ENCODE measurements around the gene PTPN2. TPM values are rescaled to one million over a fixed set of nuclear protein-coding genes. Genes with fewer than 3 reads are reported as not detected.

Gene PTPN2
- total and polyA plus RNA-seq, 11 donors, result 7.5 to 33.1 (median 11.5) TPM

- H3K36me3 ChIP-seq, result peaks cover 0 to 75% (median 32%) of the 10 kb centered on the region in 9 donors
- DNase-seq, result no peak
- H3K9me3 ChIP-seq, result no peaks in the 10 kb centered on the region
- intact Hi-C loops (cut with DNase I), result loop anchor here in 1 of 10 donors (10.0 kb wide), 1 partner anchor 78 kb away; no protein-coding TSS in a partner anchor
- no peak for ATAC-seq
- no peaks in the 10 kb centered on the region for H3K27me3 ChIP-seq
- no peak overlapping the region for H3K27ac ChIP-seq
- WGBS, 4 donors, result 79 to 91% (median 86%) methylated on average over 2 of the region's 2 CpGs
- H3K4me3 ChIP-seq, result no peak overlapping the region
- TF ChIP-seq CTCF (IDR thresholded peaks at IDR 0.05), result no peak
- no peak for TF ChIP-seq POLR2A (IDR thresholded peaks at IDR 0.05)
- peaks cover 0 to 5% (median 0%) of the 10 kb centered on the region in 12 donors for H3K4me1 ChIP-seq
Observed at GRCh38 chr18:12816451-12816850, 67.6 kb downstream of the PTPN2 start.

GRCh38 chr18:12811191-12811950 lies 72.7 kb downstream of the PTPN2 start:
- no peak for DNase-seq
- intact Hi-C loops (cut with DNase I), result loop anchor here in 1 of 10 donors (10.0 kb wide), 1 partner anchor 83 kb away; no protein-coding TSS in a partner anchor
- Histone ChIP-seq H3K4me1 (no peaks in the 10 kb centered on the region), H3K9me3 (peaks cover 0 to 9% (median under 1%) of the 10 kb centered on the region in 12 donors), H3K27me3 (no peaks in the 10 kb centered on the region), H3K36me3 (peaks cover 0 to 77% (median 33%) of the 10 kb centered on the region in 9 donors), H3K4me3 (no peak overlapping the region), H3K27ac (no peak overlapping the region)
- WGBS, 4 donors, result 81 to 86% (median 82%) methylated on average over 6 of the region's 6 CpGs
- no peak for ATAC-seq
- TF ChIP-seq CTCF (IDR thresholded peaks at IDR 0.05), result no peak
- TF ChIP-seq POLR2A (IDR thresholded peaks at IDR 0.05), result no peak

GRCh38 chr18:12803069-12803936 lies 80.7 kb downstream of the PTPN2 start:
- TF ChIP-seq CTCF (IDR thresholded peaks at IDR 0.05), result no peak
- TF ChIP-seq POLR2A (IDR thresholded peaks at IDR 0.05), result no peak
- 94 to 99% (median 96%) methylated on average over 1 of the region's 1 CpG for WGBS, 4 donors
- ATAC-seq (no peak), DNase-seq (no peak)
- H3K4me3 ChIP-seq, result no peak overlapping the region
- intact Hi-C loops (cut with DNase I), result no loop called here
- no peaks in the 10 kb centered on the region for H3K27me3 ChIP-seq
- H3K27ac ChIP-seq, result no peak overlapping the region
- H3K4me1 ChIP-seq, result no peaks in the 10 kb centered on the region
- peaks cover 0 to 43% (median 24%) of the 10 kb centered on the region in 9 donors for H3K36me3 ChIP-seq
- H3K9me3 ChIP-seq, result peaks cover 0 to 23% (median 3%) of the 10 kb centered on the region in 12 donors

GRCh38 chr18:12802538-12802937 lies 81.5 kb downstream of the PTPN2 start:
- no peak for ATAC-seq
- intact Hi-C loops (cut with DNase I), result no loop called here
- no peak overlapping the region for H3K4me3 ChIP-seq
- H3K9me3 ChIP-seq, result peaks cover 0 to 23% (median 3%) of the 10 kb centered on the region in 12 donors
- DNase-seq, result no peak
- TF ChIP-seq CTCF (IDR thresholded peaks at IDR 0.05) (no peak), POLR2A (IDR thresholded peaks at IDR 0.05) (no peak)
- peaks cover 0 to 47% (median 31%) of the 10 kb centered on the region in 9 donors for H3K36me3 ChIP-seq
- no peaks in the 10 kb centered on the region for H3K4me1 ChIP-seq
- no peaks in the 10 kb centered on the region for H3K27me3 ChIP-seq
- H3K27ac ChIP-seq, result no peak overlapping the region
- 95 to 100% (median 97%) methylated on average over 1 of the region's 1 CpG for WGBS, 4 donors

Measured in heart left ventricle (tissue), 16 donors.